ENCODE measurements around the gene TBC1D14. TPM values are rescaled to one million over a fixed set of nuclear protein-coding genes. Genes with fewer than 3 reads are reported as not detected.

TBC1D14 gene
- total and polyA plus RNA-seq, 10 of the 15 experiments (the other 5 are each of a cell fraction or from before 2014, with no cell fraction given) = 0.87 to 39.3 (median 30.1) TPM

DNA sequence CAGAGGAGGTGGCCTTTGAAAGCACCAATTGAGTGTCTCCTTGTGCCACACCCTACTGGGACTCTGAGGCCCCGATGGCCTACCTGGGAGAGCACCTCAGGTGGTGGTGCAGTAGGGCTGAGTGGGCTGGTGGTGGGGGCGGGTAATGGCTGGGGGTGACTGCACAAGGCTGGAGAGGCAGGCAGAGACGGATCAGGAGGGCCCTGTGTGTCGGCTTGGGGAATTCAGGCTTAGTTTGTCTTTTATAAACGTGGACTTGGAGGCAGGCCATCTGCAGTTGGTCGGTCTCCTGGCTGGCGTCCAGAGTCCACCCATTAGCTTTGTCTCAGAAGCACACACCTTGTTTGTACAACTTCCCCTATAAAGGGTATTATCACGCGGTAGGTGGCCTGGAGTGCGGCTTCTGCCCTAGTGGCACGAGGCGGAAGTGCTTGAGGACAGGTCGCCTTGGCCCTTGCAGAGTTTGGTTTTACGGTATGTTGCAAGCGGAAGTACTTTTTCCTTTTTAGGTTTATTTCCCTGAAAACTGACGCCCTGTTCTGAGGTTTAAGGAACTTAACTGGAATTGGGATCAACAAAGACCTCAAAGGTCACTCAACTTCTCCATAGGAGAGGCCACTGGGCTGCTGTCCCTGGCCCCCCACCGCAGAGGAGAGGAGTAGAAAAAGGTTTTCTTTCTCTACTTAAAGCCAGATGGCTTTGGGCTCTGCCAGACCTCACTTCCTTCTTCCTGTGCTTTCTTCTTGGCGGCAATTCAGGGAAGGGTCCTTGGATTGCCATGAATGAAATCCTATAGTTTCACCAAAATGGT lies 8.0 kb downstream of the TBC1D14 start:
- peaks cover 25% of the 10 kb centered on the region for H3K4me1 ChIP-seq (ENCODE audit: control insufficient read depth, insufficient read depth, low read length)
- no peak for TF ChIP-seq MTA2 (IDR thresholded peaks at IDR 0.05; ENCODE audit: low read depth)
- peak; percentile 29; the same call in 1 of the 2 replicates for TF ChIP-seq RAD21 (IDR thresholded peaks at IDR 0.05; ENCODE audit: insufficient read depth, low read depth, low read length)
- TF ChIP-seq, protein P1, sequence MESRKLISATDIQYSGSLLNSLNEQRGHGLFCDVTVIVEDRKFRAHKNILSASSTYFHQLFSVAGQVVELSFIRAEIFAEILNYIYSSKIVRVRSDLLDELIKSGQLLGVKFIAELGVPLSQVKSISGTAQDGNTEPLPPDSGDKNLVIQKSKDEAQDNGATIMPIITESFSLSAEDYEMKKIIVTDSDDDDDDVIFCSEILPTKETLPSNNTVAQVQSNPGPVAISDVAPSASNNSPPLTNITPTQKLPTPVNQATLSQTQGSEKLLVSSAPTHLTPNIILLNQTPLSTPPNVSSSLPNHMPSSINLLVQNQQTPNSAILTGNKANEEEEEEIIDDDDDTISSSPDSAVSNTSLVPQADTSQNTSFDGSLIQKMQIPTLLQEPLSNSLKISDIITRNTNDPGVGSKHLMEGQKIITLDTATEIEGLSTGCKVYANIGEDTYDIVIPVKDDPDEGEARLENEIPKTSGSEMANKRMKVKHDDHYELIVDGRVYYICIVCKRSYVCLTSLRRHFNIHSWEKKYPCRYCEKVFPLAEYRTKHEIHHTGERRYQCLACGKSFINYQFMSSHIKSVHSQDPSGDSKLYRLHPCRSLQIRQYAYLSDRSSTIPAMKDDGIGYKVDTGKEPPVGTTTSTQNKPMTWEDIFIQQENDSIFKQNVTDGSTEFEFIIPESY (IDR thresholded peaks at IDR 0.05) = peak; percentile 99
- TF ChIP-seq, protein P2, sequence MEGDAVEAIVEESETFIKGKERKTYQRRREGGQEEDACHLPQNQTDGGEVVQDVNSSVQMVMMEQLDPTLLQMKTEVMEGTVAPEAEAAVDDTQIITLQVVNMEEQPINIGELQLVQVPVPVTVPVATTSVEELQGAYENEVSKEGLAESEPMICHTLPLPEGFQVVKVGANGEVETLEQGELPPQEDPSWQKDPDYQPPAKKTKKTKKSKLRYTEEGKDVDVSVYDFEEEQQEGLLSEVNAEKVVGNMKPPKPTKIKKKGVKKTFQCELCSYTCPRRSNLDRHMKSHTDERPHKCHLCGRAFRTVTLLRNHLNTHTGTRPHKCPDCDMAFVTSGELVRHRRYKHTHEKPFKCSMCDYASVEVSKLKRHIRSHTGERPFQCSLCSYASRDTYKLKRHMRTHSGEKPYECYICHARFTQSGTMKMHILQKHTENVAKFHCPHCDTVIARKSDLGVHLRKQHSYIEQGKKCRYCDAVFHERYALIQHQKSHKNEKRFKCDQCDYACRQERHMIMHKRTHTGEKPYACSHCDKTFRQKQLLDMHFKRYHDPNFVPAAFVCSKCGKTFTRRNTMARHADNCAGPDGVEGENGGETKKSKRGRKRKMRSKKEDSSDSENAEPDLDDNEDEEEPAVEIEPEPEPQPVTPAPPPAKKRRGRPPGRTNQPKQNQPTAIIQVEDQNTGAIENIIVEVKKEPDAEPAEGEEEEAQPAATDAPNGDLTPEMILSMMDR (IDR thresholded peaks at IDR 0.05 in 2 of 3, conservative IDR thresholded peaks at IDR 0.05 in 1 of 3; ENCODE audit: control insufficient read depth in 2 of 3, extremely low read depth in 1 of 3, insufficient read depth in 1 of 3, low read depth in 3 of 3, low read length in 3 of 3) = peak in 2 of 3 experiments; percentile 48; a peak in 3 of 6 replicates
- no peak for TF ChIP-seq CHD2 (IDR thresholded peaks at IDR 0.05; ENCODE audit: borderline replicate concordance, low read depth, low read length)
- TF ChIP-seq JUNB (IDR thresholded peaks at IDR 0.05) = no peak
- TF ChIP-seq RAD51 (IDR thresholded peaks at IDR 0.05) = no peak
- TF ChIP-seq POLR2AphosphoS5 (IDR thresholded peaks at IDR 0.05; ENCODE audit: low read length) = no peak
- TF ChIP-seq, protein P3, sequence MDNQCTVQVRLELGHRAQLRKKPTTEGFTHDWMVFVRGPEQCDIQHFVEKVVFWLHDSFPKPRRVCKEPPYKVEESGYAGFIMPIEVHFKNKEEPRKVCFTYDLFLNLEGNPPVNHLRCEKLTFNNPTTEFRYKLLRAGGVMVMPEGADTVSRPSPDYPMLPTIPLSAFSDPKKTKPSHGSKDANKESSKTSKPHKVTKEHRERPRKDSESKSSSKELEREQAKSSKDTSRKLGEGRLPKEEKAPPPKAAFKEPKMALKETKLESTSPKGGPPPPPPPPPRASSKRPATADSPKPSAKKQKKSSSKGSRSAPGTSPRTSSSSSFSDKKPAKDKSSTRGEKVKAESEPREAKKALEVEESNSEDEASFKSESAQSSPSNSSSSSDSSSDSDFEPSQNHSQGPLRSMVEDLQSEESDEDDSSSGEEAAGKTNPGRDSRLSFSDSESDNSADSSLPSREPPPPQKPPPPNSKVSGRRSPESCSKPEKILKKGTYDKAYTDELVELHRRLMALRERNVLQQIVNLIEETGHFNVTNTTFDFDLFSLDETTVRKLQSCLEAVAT (IDR thresholded peaks at IDR 0.05) = peak; percentile 57; the same call in 1 of the 2 replicates
- no peak for TF ChIP-seq CHD1 (IDR thresholded peaks at IDR 0.05; ENCODE audit: low read depth, low read length)
- TF ChIP-seq CHD4 (IDR thresholded peaks at IDR 0.05) = no peak
- peak; percentile 45 for TF ChIP-seq RUNX3 (IDR thresholded peaks at IDR 0.05; ENCODE audit: low read length)
- no peak for TF ChIP-seq POLR2A (IDR thresholded peaks at IDR 0.05; ENCODE audit: low read depth, low read length)
- TF ChIP-seq, protein P4, sequence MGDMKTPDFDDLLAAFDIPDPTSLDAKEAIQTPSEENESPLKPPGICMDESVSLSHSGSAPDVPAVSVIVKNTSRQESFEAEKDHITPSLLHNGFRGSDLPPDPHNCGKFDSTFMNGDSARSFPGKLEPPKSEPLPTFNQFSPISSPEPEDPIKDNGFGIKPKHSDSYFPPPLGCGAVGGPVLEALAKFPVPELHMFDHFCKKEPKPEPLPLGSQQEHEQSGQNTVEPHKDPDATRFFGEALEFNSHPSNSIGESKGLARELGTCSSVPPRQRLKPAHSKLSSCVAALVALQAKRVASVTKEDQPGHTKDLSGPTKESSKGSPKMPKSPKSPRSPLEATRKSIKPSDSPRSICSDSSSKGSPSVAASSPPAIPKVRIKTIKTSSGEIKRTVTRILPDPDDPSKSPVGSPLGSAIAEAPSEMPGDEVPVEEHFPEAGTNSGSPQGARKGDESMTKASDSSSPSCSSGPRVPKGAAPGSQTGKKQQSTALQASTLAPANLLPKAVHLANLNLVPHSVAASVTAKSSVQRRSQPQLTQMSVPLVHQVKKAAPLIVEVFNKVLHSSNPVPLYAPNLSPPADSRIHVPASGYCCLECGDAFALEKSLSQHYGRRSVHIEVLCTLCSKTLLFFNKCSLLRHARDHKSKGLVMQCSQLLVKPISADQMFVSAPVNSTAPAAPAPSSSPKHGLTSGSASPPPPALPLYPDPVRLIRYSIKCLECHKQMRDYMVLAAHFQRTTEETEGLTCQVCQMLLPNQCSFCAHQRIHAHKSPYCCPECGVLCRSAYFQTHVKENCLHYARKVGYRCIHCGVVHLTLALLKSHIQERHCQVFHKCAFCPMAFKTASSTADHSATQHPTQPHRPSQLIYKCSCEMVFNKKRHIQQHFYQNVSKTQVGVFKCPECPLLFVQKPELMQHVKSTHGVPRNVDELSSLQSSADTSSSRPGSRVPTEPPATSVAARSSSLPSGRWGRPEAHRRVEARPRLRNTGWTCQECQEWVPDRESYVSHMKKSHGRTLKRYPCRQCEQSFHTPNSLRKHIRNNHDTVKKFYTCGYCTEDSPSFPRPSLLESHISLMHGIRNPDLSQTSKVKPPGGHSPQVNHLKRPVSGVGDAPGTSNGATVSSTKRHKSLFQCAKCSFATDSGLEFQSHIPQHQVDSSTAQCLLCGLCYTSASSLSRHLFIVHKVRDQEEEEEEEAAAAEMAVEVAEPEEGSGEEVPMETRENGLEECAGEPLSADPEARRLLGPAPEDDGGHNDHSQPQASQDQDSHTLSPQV (IDR thresholded peaks at IDR 0.05) = no peak

More for the DNA sequence above, 8.0 kb downstream of the TBC1D14 start:
- no peak for DNase-seq (ENCODE audit: low read depth, low spot score)
- Histone ChIP-seq H3K4me3 (no peak overlapping the region), H3K27me3 (replicated peaks in 1 of 2; ENCODE audit: control insufficient read depth in 2 of 2, insufficient read depth in 2 of 2, low read length in 1 of 2) (no peaks in the 10 kb centered on the region), H3K4me2 (ENCODE audit: control insufficient read depth, insufficient read depth) (peak overlapping the region; percentile 35; the same call in 1 of the 2 replicates), H3K36me3 (ENCODE audit: control insufficient read depth in 2 of 2, insufficient read depth in 2 of 2, low read length in 1 of 2) (no peaks in the 10 kb centered on the region), H4K20me1 (ENCODE audit: control insufficient read depth, insufficient read depth) (no peaks in the 10 kb centered on the region), H3K9me3 (replicated peaks; ENCODE audit: control insufficient read depth, insufficient read depth, low read length) (no peaks in the 10 kb centered on the region), H3K27ac (ENCODE audit: control insufficient read depth, insufficient read depth) (peak overlapping the region; percentile 38; the same call in 1 of the 2 replicates), H2AFZ (ENCODE audit: control insufficient read depth, low read depth, low read length) (peak overlapping the region; percentile 55), H3K9ac (ENCODE audit: control insufficient read depth, insufficient read depth, low read length) (no peak overlapping the region), H3K79me2 (ENCODE audit: control insufficient read depth, insufficient read depth, low read length) (peaks cover 13% of the 10 kb centered on the region)
- in situ Hi-C loops (cut with MboI) (no loop called here), intact Hi-C loops (cut with micrococcal nuclease; ENCODE audit: unreplicated experiment) (no loop called here)
- RAD21 ChIA-PET (ENCODE audit: unreplicated experiment) = no interaction called here
- BruUV-seq (replicated peaks) = no TSS peak
- FAIRE-seq = no peak
- SMC1A ChIA-PET (ENCODE audit: uncharacterized antibody, unreplicated experiment) = interaction anchor here (0.7 to 1.7 kb wide), 4 partner anchors 12 to 44 kb away, joined by 3 to 5 read pairs (median 4); no protein-coding TSS in a partner anchor
- CTCF ChIA-PET = interaction anchor here (0.7 to 1.4 kb wide), 4 partner anchors 9 to 74 kb away, joined by 3 to 5 read pairs (median 3); no protein-coding TSS in a partner anchor
- WGBS (ENCODE audit: insufficient coverage, insufficient replicate concordance, low lambda C conversion rate, missing lambda C conversion rate) = 68% methylated on average over 18 of the region's 18 CpGs
- peak; percentile 75 for ATAC-seq
- POLR2A ChIA-PET = interaction anchor here (0.5 to 1.0 kb wide), 3 partner anchors 12 to 205 kb away, joined by 3 to 4 read pairs (median 4); partner anchors contain the start of gene GRPEL1
